K562 (cell line): Measurements from ENCODE around the gene CDKN1C. TPM values are rescaled to one million over a fixed set of nuclear protein-coding genes. Genes with fewer than 3 reads are reported as not detected.

Experiments
- ATAC-seq: fragments of 200-7000 bp; cut with Tn5 transposase; 3 replicates; pipeline ENCODE4 v1.9.1; 2020; ENCODE audit warnings: moderate library complexity
- BruUV-seq: library from RNA; stranded (reverse); fragments of 400-500 nt; replicated peaks from 2 replicates; lab custom pipeline; 2021; lab: Mats Ljungman, UMichigan
- CTCF ChIA-PET: fragments of 300-600 bp; formaldehyde crosslinking; extraction: SDS; loops from one replicate; lab custom pipeline; 2021; ENCODE audit warnings: low intra/inter-chr PET ratio; lab: Yijun Ruan, JAX
- POLR2A ChIA-PET: fragments of 300-600, 350-650 bp; sonication (Branson Sonifier 250); formaldehyde crosslinking; extraction: SDS; loops from one replicate; lab custom pipeline; 2021; ENCODE audit warnings: antibody characterized with exemption, inconsistent platforms; lab: Yijun Ruan, JAX
- DNase-seq, 4 experiments: peaks; one replicate each; pipeline versions ENCODE4 v3.0.0 to v3.0.0-alpha.2; 2011 to 2018; ENCODE audit warnings: low spot score in 3 of 4, mixed read lengths in 3 of 4; ENCODE audit errors: extremely low read depth in 1 of 4
- FAIRE-seq: peaks from 2 replicates; lab custom pipeline; 2011; peaks lifted over from hg19 to GRCh38; lab: Jason Lieb, UNC
- H2AFZ ChIP-seq: 2 replicates; pipeline ENCODE4 v1.6.0; 2011; ENCODE audit warnings: low read depth, low read length, control low read depth, inconsistent platforms
- H3K27ac ChIP-seq: fragments of 200-600 bp; 3 replicates; pipeline ENCODE4 v1.8.0; 2011; ENCODE audit warnings: low read depth, mild to moderate bottlenecking, control low read depth, inconsistent platforms, low read length, moderate library complexity, mixed read lengths; ENCODE audit errors: extremely low read depth
- H3K27me3 ChIP-seq, 2 experiments: fragments of 300-600 bp in 1 of 2; 2 replicates in 1 of 2; 3 replicates in 1 of 2; pipeline versions ENCODE4 v1.6.0 to v1.8.0; 2011; ENCODE audit warnings: inconsistent platforms in 2 of 2, low read length in 2 of 2, mild to moderate bottlenecking in 1 of 2, mixed read lengths in 1 of 2, moderate library complexity in 1 of 2; ENCODE audit not compliant: control insufficient read depth in 2 of 2, insufficient read depth in 2 of 2
- H3K36me3 ChIP-seq: fragments of 300-600 bp; 3 replicates; pipeline ENCODE4 v1.8.0; 2011; ENCODE audit warnings: mild to moderate bottlenecking, low read length, inconsistent platforms; ENCODE audit not compliant: control insufficient read depth, insufficient read depth
- H3K4me1 ChIP-seq, 2 experiments: fragments of 200-600 bp in 1 of 2; replicated peaks in 1 of 2; 2 replicates in 1 of 2; 3 replicates in 1 of 2; pipeline versions ENCODE4 v1.5.1 to v1.8.0; 2011; ENCODE audit warnings: inconsistent platforms in 2 of 2, low read length in 2 of 2, mild to moderate bottlenecking in 1 of 2, mixed read lengths in 1 of 2, moderate library complexity in 1 of 2; ENCODE audit not compliant: control insufficient read depth in 2 of 2, insufficient read depth in 2 of 2
- H3K4me2 ChIP-seq: 2 replicates; pipeline ENCODE4 v1.6.1; 2011; ENCODE audit warnings: low read length, control low read depth, inconsistent platforms, mixed read lengths; ENCODE audit not compliant: insufficient read depth
- H3K4me3 ChIP-seq: fragments of 200-600 bp; sonication (generic), shearing (Covaris generic); 2 replicates; pipeline ENCODE4 v1.5.1; 2016; ENCODE audit warnings: control low read depth, inconsistent platforms
- H3K79me2 ChIP-seq: fragments of 200-600 bp; 3 replicates; pipeline ENCODE4 v1.8.0; 2011; ENCODE audit warnings: low read length, inconsistent platforms; ENCODE audit not compliant: control insufficient read depth, insufficient read depth
- H3K9ac ChIP-seq, 2 experiments: 2 replicates each; pipeline versions ENCODE4 v1.6.0 to v1.6.1; 2011; ENCODE audit warnings: low read depth in 2 of 2, low read length in 2 of 2, control low read depth in 1 of 2, inconsistent platforms in 1 of 2, mild to moderate bottlenecking in 1 of 2, mixed read lengths in 1 of 2; ENCODE audit not compliant: insufficient read depth in 1 of 2
- H3K9me1 ChIP-seq: one replicate; pipeline ENCODE4 v1.6.0; 2011; ENCODE audit warnings: inconsistent platforms, mild to moderate bottlenecking, low read length, moderate library complexity; ENCODE audit not compliant: control insufficient read depth, insufficient read depth
- H3K9me3 ChIP-seq: replicated peaks from 2 replicates; pipeline ENCODE4 v1.5.1; 2011; ENCODE audit warnings: low read depth, low read length, inconsistent platforms; ENCODE audit not compliant: control insufficient read depth, insufficient read depth
- H4K20me1 ChIP-seq: replicated peaks from 2 replicates; pipeline ENCODE4 v1.6.1; 2011; ENCODE audit warnings: low read length, inconsistent platforms, mixed read lengths; ENCODE audit not compliant: control insufficient read depth, insufficient read depth
- ARID1B ChIP-seq: fragments of 450-650 bp; IDR thresholded peaks from 2 replicates; pipeline ENCODE4 v1.6.1; 2016; ENCODE audit warnings: antibody characterized with exemption, mild to moderate bottlenecking, inconsistent platforms
- CAMTA2 ChIP-seq: fragments of 250-450 bp; sonication (Bioruptor Pico); conservative IDR thresholded peaks from 2 replicates; pipeline ENCODE4 v1.5.1; 2022
- CREB1 ChIP-seq, 2 experiments: sonication (generic) in 1 of 2; formaldehyde crosslinking in 1 of 2; IDR thresholded peaks; 2 replicates each; pipeline versions ENCODE4 v1.6.1 to v1.8.0; 2012 to 2022; ENCODE audit warnings: inconsistent platforms in 1 of 2, mild to moderate bottlenecking in 1 of 2, missing genetic modification reagents in 1 of 2, moderate library complexity in 1 of 2
- GTF2A2 ChIP-seq: IDR thresholded peaks from 2 replicates; pipeline ENCODE4 v1.6.1; 2016; ENCODE audit warnings: mild to moderate bottlenecking, missing genetic modification characterization, missing compliant biosample characterization
- HNRNPLL ChIP-seq: fragments of 200-400 bp; formaldehyde crosslinking; IDR thresholded peaks from 2 replicates; pipeline ENCODE4 v1.6.1; 2017; ENCODE audit warnings: low read length, low read depth, mild to moderate bottlenecking; ENCODE audit not compliant: poor library complexity, severe bottlenecking
- MTA1 ChIP-seq: fragments of 450-650 bp; IDR thresholded peaks from 2 replicates; pipeline ENCODE4 v1.6.1; 2017; ENCODE audit warnings: borderline replicate concordance
- MXD1 ChIP-seq: fragments of 250-450 bp; sonication (Bioruptor Pico); IDR thresholded peaks from 2 replicates; pipeline ENCODE4 v1.8.0; 2021; ENCODE audit warnings: borderline replicate concordance, mild to moderate bottlenecking, moderate library complexity; ENCODE audit not compliant: poor library complexity, severe bottlenecking
- SP1 ChIP-seq: sonication (generic); formaldehyde crosslinking; IDR thresholded peaks from 2 replicates; pipeline ENCODE4 v1.8.1; 2022; ENCODE audit warnings: mild to moderate bottlenecking, missing genetic modification reagents
- STAT5A ChIP-seq: IDR thresholded peaks from 2 replicates; pipeline ENCODE4 v1.6.1; 2012; ENCODE audit warnings: low read length, inconsistent platforms, borderline replicate concordance
- TAF9B ChIP-seq: fragments of 450-650 bp; IDR thresholded peaks from 2 replicates; pipeline ENCODE4 v1.6.1; 2018; ENCODE audit warnings: mild to moderate bottlenecking; ENCODE audit not compliant: partially characterized antibody
- TGIF2 ChIP-seq: sonication (generic); formaldehyde crosslinking; IDR thresholded peaks from 2 replicates; pipeline ENCODE4 v1.8.1; 2022; ENCODE audit warnings: mild to moderate bottlenecking, missing genetic modification reagents, moderate library complexity
- ZC3H11A ChIP-seq: IDR thresholded peaks from 2 replicates; pipeline ENCODE4 v1.6.1; 2012; ENCODE audit warnings: low read depth, low read length, improper control_type of control experiment
- WGBS: fragments of 100-300 bp; shearing (Covaris generic); methylation state at CpG from one replicate; pipeline ENCODE4 v1.1.6; 2016; ENCODE audit warnings: low coverage, mixed read lengths; ENCODE audit not compliant: insufficient coverage; ENCODE audit errors: missing lambda C conversion rate; 5-methylcytosine and 5-hydroxymethylcytosine counted together
- in situ Hi-C: fragments of 300-500 bp; cut with MboI; formaldehyde crosslinking; loops from 4 replicates; pipeline ENCODE4 v1.15.0; 2018; ENCODE audit warnings: inconsistent platforms, mixed read lengths
- intact Hi-C: fragments of 100-400 bp; cut with micrococcal nuclease; formaldehyde crosslinking; loops from 2 replicates; pipeline ENCODE4 v1.14.2; 2022
- polyA plus RNA-seq, 8 experiments: library from polyadenylated mRNA; depleted of rRNA in 4 of 8; stranded (reverse) in 5 of 8; unstranded in 3 of 8; fragments of >200 nt; fragmentation: Nextera tagmentation in 2 of 8; fragmentation: Illumina TruSeq in 1 of 8; extraction: Ambion mirVana in 2 of 8; extraction: Trizol in 1 of 8; gene quantifications; 2 replicates each; pipeline versions ENCODE4 v1.2.1 to v1.2.3, GENCODE V29; 2011 to 2014; ENCODE audit warnings: inconsistent platforms in 1 of 8, missing spikeins in 1 of 8
- total RNA-seq, 7 experiments: library from RNA; depleted of rRNA in 6 of 7; stranded (reverse); fragments of >200 nt in 6 of 7; fragmentation: Illumina TruSeq in 2 of 7; extraction: Trizol in 2 of 7; gene quantifications; 2 replicates each; pipeline versions ENCODE4 v1.2.1 to v1.2.3, GENCODE V29; 2011 to 2021; ENCODE audit warnings: low replicate concordance in 1 of 7

The CDKN1C gene
- total and polyA plus RNA-seq, 9 of the 15 experiments (the other 6 are each of a cell fraction or from before 2014, with no cell fraction given), result 2.8 to 21.1 (median 9.3) TPM

GRCh38 chr11:2841411-2842190, 44.0 kb downstream of the CDKN1C start:
- DNase-seq, result no peak
- WGBS, result 64% methylated on average over 18 of the region's 26 CpGs
- no peaks in the 10 kb centered on the region for H3K79me2 ChIP-seq
- POLR2A ChIA-PET, result interaction anchor here (0.5 to 1.1 kb wide), 4 partner anchors 13 to 142 kb away, joined by 3 to 5 read pairs (median 4); partner anchors contain the start of gene KCNQ1OT1
- BruUV-seq, result no TSS peak
- peaks cover 22 to 76% of the 10 kb centered on the region in 2 experiments for H3K4me1 ChIP-seq
- no peaks in the 10 kb centered on the region for H4K20me1 ChIP-seq
- no peak overlapping the region for H3K4me2 ChIP-seq
- no peak overlapping the region for H3K4me3 ChIP-seq
- H3K9me1 ChIP-seq, result peaks cover 5% of the 10 kb centered on the region
- no peak for FAIRE-seq
- TF ChIP-seq GTF2A2 (tag) (no peak), MXD1 (CRISPR knock-in tag) (no peak), CAMTA2 (CRISPR knock-in tag) (no peak), HNRNPLL (no peak), SP1 (CRISPR knock-in tag) (no peak), ZC3H11A (no peak), TAF9B (no peak), TGIF2 (CRISPR knock-in tag) (no peak), CREB1 (IDR thresholded peaks at IDR 0.05) (no peak), CREB1 (CRISPR knock-in tag; IDR thresholded peaks at IDR 0.05) (no peak), STAT5A (no peak), ARID1B (no peak), MTA1 (no peak)
- TF ChIP-seq, all 486 proteins: peak for 0
- no peak overlapping the region for H3K27ac ChIP-seq
- intact Hi-C loops (no loop called here), in situ Hi-C loops (no loop called here)
- CTCF ChIA-PET, result no interaction called here
- H2AFZ ChIP-seq, result no peak overlapping the region
- ATAC-seq, result no peak
- no peaks in the 10 kb centered on the region; a peak in 1 of 5 replicates for H3K27me3 ChIP-seq
- no peaks in the 10 kb centered on the region for H3K36me3 ChIP-seq
- peak overlapping the region in 1 of 2 experiments; percentile 37; a peak in 1 of 4 replicates for H3K9ac ChIP-seq
- no peaks in the 10 kb centered on the region for H3K9me3 ChIP-seq
